OCI-LY1 (cell line): Measurements from ENCODE around the gene BRD3OS.

ENCODE experiments used
- H2AFZ ChIP-seq: fragments of 200-600 bp; sonication (generic), shearing (Covaris generic); 2 replicates; pipeline ENCODE4 v1.6.0; 2014; ENCODE audit warnings: antibody characterized with exemption, mild to moderate bottlenecking, low read length
- H3F3A ChIP-seq: fragments of 200-600 bp; sonication (generic), shearing (Covaris generic); 2 replicates; pipeline ENCODE4 v1.6.0; 2014; ENCODE audit warnings: mild to moderate bottlenecking, antibody characterized with exemption, low read length, moderate library complexity; ENCODE audit not compliant: insufficient read depth
- H3K27ac ChIP-seq: fragments of 200-600 bp; sonication (generic); 2 replicates; pipeline ENCODE4 v1.5.1; 2014; ENCODE audit warnings: low read length, mixed run types, mild to moderate bottlenecking, low read depth; ENCODE audit not compliant: poor library complexity, severe bottlenecking
- H3K27me3 ChIP-seq: fragments of 200-600 bp; sonication (generic); 2 replicates; pipeline ENCODE4 v1.6.0; 2014; ENCODE audit warnings: antibody characterized with exemption, mild to moderate bottlenecking, low read length, moderate library complexity; ENCODE audit not compliant: insufficient read depth
- H3K36me3 ChIP-seq: fragments of 200-600 bp; sonication (generic); 2 replicates; pipeline ENCODE4 v1.6.1; 2014; ENCODE audit warnings: mild to moderate bottlenecking, antibody characterized with exemption, low read length, moderate library complexity, mixed read lengths; ENCODE audit not compliant: insufficient read depth
- H3K4me1 ChIP-seq: fragments of 200-600 bp; sonication (generic); 2 replicates; pipeline ENCODE4 v1.5.1; 2014; ENCODE audit warnings: mild to moderate bottlenecking, low read length, moderate library complexity; ENCODE audit not compliant: insufficient read depth, severe bottlenecking
- H3K4me2 ChIP-seq: fragments of 200-600 bp; sonication (generic), shearing (Covaris generic); 2 replicates; pipeline ENCODE4 v1.6.1; 2014; ENCODE audit warnings: low read length
- H3K4me3 ChIP-seq: fragments of 200-600 bp; sonication (generic); 2 replicates; pipeline ENCODE4 v1.5.1; 2014; ENCODE audit warnings: low read length, low read depth, mild to moderate bottlenecking, mixed read lengths; ENCODE audit not compliant: poor library complexity, severe bottlenecking
- H3K79me2 ChIP-seq: fragments of 200-600 bp; shearing (Covaris generic); 2 replicates; pipeline ENCODE4 v1.6.1; 2016; ENCODE audit warnings: mixed run types, low read length, mixed read lengths; ENCODE audit not compliant: insufficient read depth
- H3K9ac ChIP-seq: fragments of 200-600 bp; sonication (generic), shearing (Covaris generic); 2 replicates; pipeline ENCODE4 v1.6.1; 2014; ENCODE audit warnings: mild to moderate bottlenecking, low read length, mixed read lengths
- H3K9me2 ChIP-seq: fragments of 200-600 bp; sonication (generic), shearing (Covaris generic); 2 replicates; pipeline ENCODE4 v1.6.1; 2014; ENCODE audit warnings: low read depth, mild to moderate bottlenecking, low read length, mixed read lengths
- H3K9me3 ChIP-seq: fragments of 200-600 bp; shearing (Covaris generic); 2 replicates; pipeline ENCODE4 v1.6.1; 2014; ENCODE audit warnings: low read length, mixed read lengths
- H4K20me1 ChIP-seq: fragments of 200-600 bp; sonication (generic), shearing (Covaris generic); 2 replicates; pipeline ENCODE4 v1.6.0; 2016; ENCODE audit warnings: mild to moderate bottlenecking, low read length; ENCODE audit not compliant: insufficient read depth
- EZH2 ChIP-seq: fragments of 200-600 bp; sonication (generic), shearing (Covaris generic); IDR thresholded peaks from 2 replicates; pipeline ENCODE4 v1.8.0; 2017; ENCODE audit warnings: borderline replicate concordance, mixed run types, mild to moderate bottlenecking, antibody characterized with exemption, low read length, moderate library complexity, mixed read lengths
- TF ChIP-seq, protein P1 (sequence below): fragments of 200-600 bp; sonication (generic), shearing (Covaris generic); IDR thresholded peaks from 2 replicates; pipeline ENCODE4 v1.5.1; 2017; ENCODE audit warnings: mild to moderate bottlenecking, antibody characterized with exemption, low read length, moderate library complexity, mixed read lengths

BRD3OS gene

DNA sequence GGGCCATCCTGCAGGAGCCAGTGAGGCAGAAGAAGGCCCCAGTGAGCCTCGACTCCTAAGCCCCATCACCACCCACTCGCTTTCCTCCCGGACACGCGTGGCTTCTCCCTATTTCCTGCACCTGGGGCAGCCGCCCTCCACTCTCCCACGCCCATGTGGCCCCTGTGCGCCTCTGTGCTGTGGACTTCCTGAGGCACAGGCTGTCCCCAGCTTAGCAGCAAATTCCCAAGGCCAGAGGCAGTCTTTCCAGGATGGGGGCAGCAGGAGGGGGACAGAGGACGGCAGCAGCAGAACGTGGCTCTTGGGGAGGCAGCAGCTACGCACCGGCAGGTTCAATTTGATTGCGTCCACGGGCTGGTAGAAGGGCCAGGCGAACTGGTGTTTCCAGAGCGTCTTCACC lies 27.7 kb downstream of the BRD3OS start:
- Histone ChIP-seq H3K4me1 (no peaks in the 10 kb centered on the region), H3K27ac (no peak overlapping the region), H2AFZ (no peak overlapping the region), H3K4me3 (no peak overlapping the region), H3K36me3 (no peaks in the 10 kb centered on the region), H3K27me3 (no peaks in the 10 kb centered on the region), H3F3A (no peaks in the 10 kb centered on the region), H4K20me1 (no peaks in the 10 kb centered on the region), H3K9ac (no peak overlapping the region), H3K9me3 (no peaks in the 10 kb centered on the region), H3K4me2 (no peak overlapping the region), H3K79me2 (no peaks in the 10 kb centered on the region), H3K9me2 (no peaks in the 10 kb centered on the region)
- no peak for TF ChIP-seq EZH2
- TF ChIP-seq, protein P1, sequence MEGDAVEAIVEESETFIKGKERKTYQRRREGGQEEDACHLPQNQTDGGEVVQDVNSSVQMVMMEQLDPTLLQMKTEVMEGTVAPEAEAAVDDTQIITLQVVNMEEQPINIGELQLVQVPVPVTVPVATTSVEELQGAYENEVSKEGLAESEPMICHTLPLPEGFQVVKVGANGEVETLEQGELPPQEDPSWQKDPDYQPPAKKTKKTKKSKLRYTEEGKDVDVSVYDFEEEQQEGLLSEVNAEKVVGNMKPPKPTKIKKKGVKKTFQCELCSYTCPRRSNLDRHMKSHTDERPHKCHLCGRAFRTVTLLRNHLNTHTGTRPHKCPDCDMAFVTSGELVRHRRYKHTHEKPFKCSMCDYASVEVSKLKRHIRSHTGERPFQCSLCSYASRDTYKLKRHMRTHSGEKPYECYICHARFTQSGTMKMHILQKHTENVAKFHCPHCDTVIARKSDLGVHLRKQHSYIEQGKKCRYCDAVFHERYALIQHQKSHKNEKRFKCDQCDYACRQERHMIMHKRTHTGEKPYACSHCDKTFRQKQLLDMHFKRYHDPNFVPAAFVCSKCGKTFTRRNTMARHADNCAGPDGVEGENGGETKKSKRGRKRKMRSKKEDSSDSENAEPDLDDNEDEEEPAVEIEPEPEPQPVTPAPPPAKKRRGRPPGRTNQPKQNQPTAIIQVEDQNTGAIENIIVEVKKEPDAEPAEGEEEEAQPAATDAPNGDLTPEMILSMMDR: no peak

DNA sequence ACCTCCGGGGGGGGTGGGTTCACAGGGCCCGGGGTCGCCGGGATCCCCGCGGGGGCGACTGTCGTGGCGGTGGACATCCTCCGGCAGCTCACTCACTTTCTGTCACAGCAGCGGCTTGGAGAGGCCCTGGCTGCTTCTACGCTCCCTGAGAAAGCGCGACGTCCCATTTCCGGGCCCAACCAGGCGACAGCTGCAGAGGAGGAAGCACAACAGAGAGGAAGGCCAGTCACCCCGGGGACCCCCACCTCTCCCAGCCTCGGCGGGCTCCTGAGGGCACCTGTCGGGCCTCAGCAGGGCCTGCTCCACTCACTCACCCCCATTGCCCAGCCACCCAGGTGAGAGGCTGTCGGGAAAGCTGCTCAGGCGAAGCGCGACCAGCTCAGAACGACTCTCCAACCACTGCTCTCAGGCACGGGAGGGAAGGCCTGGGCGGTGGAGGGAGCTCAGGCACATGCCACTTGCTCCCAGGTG lies 28.2 kb downstream of the BRD3OS start:
- Histone ChIP-seq H3K27me3 (no peaks in the 10 kb centered on the region), H4K20me1 (no peaks in the 10 kb centered on the region), H3K79me2 (no peaks in the 10 kb centered on the region), H3K4me1 (no peaks in the 10 kb centered on the region), H3K27ac (no peak overlapping the region), H3K36me3 (no peaks in the 10 kb centered on the region), H3K4me3 (no peak overlapping the region), H3F3A (no peaks in the 10 kb centered on the region), H2AFZ (no peak overlapping the region), H3K4me2 (no peak overlapping the region), H3K9me3 (no peaks in the 10 kb centered on the region), H3K9me2 (no peaks in the 10 kb centered on the region), H3K9ac (no peak overlapping the region)
- TF ChIP-seq EZH2: no peak
- TF ChIP-seq, protein P1: no peak

DNA sequence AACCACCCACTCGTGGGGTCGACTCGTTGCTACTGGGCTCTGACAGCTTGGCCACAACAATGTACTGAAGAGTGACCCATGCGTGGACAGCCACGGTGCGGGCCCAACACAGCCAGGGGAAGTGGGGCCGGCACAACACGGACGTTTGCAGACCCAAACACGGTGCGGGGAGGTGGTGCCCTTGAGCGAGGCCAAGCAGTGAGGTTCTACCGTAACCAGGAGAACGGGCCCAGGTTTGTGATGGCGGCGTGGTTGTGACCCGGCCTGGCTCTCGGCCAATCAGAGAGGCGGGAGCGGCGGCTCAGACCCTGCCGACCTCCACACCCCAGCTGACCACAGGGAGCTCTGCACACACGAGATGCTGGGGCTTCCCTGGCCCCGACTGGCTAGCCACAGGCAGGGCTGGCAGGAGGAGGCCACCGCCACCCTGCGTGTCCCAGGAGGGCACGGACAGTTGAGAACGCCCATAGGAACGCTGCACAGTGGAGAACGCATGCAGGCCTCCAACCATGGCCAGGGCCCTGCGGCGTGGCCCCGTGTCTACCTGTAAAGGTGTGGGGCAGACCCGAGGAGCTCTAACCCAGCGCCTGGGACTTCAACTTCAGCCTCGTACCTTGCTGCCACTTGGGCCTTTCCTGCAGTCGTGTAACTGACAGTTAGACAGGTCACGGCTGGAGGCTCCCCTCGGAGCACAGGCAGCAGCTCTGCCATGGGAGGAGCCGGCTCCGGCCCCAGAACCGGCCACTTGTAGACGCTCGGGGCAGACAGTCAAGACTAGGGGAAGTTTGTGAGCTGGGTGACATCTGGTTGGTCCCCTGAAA lies 28.9 kb downstream of the BRD3OS start:
- Histone ChIP-seq H3K27me3 (no peaks in the 10 kb centered on the region; the same call in 1 of the 2 replicates), H3K36me3 (no peaks in the 10 kb centered on the region), H2AFZ (no peak overlapping the region), H4K20me1 (no peaks in the 10 kb centered on the region), H3K9me2 (no peaks in the 10 kb centered on the region), H3K4me1 (no peaks in the 10 kb centered on the region), H3F3A (no peaks in the 10 kb centered on the region), H3K9me3 (no peaks in the 10 kb centered on the region), H3K79me2 (no peaks in the 10 kb centered on the region), H3K4me3 (no peak overlapping the region), H3K27ac (no peak overlapping the region), H3K9ac (no peak overlapping the region), H3K4me2 (no peak overlapping the region)
- no peak for TF ChIP-seq EZH2
- TF ChIP-seq, protein P1: no peak
